GM12878 (cell line): ENCODE measurements around the gene SNX32.

Source experiments
- BCL11A ChIP-seq: IDR thresholded peaks from 2 replicates; pipeline ENCODE4 v1.6.1; 2011; ENCODE audit warnings: low read depth, low read length
- HDAC6 ChIP-seq: fragments of 200-600 bp; sonication (generic); IDR thresholded peaks from one replicate; pipeline ENCODE4 v1.8.0; 2017; ENCODE audit warnings: antibody characterized with exemption; ENCODE audit not compliant: unreplicated experiment
- NFXL1 ChIP-seq: fragments of 450-650 bp; IDR thresholded peaks from 2 replicates; pipeline ENCODE4 v1.6.1; 2017; ENCODE audit warnings: antibody characterized with exemption, mild to moderate bottlenecking, borderline replicate concordance
- POLR2AphosphoS5 ChIP-seq: IDR thresholded peaks from 2 replicates; pipeline ENCODE4 v1.6.1; 2011; ENCODE audit warnings: mild to moderate bottlenecking, low read length, inconsistent platforms
- RCOR1 ChIP-seq: conservative IDR thresholded peaks from 2 replicates; pipeline ENCODE4 v1.6.1; 2012; ENCODE audit warnings: low read depth, low read length, improper control_type of control experiment
- SMC3 ChIP-seq: IDR thresholded peaks from 2 replicates; pipeline ENCODE4 v1.6.1; 2011; ENCODE audit warnings: low read length, improper control_type of control experiment, borderline replicate concordance
- YY1 ChIP-seq: IDR thresholded peaks from 2 replicates; pipeline ENCODE4 v1.6.1; 2011; ENCODE audit warnings: low read depth, mild to moderate bottlenecking, low read length
- TF ChIP-seq, protein P1 (sequence below): IDR thresholded peaks from 2 replicates; pipeline ENCODE4 v1.6.1; 2011; ENCODE audit warnings: low read depth, low read length, improper control_type of control experiment, borderline replicate concordance
- TF ChIP-seq, protein P2 (sequence below): IDR thresholded peaks from 2 replicates; pipeline ENCODE4 v1.6.1; 2011; ENCODE audit warnings: low read depth, mild to moderate bottlenecking, low read length, moderate library complexity, borderline replicate concordance; ENCODE audit errors: extremely low read depth
- TF ChIP-seq, protein P3 (sequence below): IDR thresholded peaks from 2 replicates; pipeline ENCODE4 v1.6.1; 2012; ENCODE audit warnings: low read depth, low read length, improper control_type of control experiment
- TF ChIP-seq, protein P4 (sequence below): IDR thresholded peaks from 2 replicates; pipeline ENCODE4 v1.6.1; 2012; ENCODE audit warnings: mild to moderate bottlenecking, low read depth, low read length
- TF ChIP-seq, protein P5 (sequence below), 3 experiments: IDR thresholded peaks in 2 of 3; conservative IDR thresholded peaks in 1 of 3; 2 replicates each; pipeline ENCODE4 v1.5.1; 2011; ENCODE audit warnings: low read depth in 3 of 3, low read length in 3 of 3, mild to moderate bottlenecking in 3 of 3, control low read depth in 2 of 3, moderate library complexity in 2 of 3, inconsistent platforms in 1 of 3, mixed read lengths in 1 of 3; ENCODE audit not compliant: control insufficient read depth in 2 of 3, insufficient read depth in 1 of 3; ENCODE audit errors: extremely low read depth in 1 of 3
- TF ChIP-seq, protein P6 (sequence below): IDR thresholded peaks from 2 replicates; pipeline ENCODE4 v1.6.1; 2011; ENCODE audit warnings: borderline replicate concordance, low read depth, mild to moderate bottlenecking, moderate library complexity, low read length; ENCODE audit not compliant: insufficient read depth, poor library complexity, severe bottlenecking

DNA sequence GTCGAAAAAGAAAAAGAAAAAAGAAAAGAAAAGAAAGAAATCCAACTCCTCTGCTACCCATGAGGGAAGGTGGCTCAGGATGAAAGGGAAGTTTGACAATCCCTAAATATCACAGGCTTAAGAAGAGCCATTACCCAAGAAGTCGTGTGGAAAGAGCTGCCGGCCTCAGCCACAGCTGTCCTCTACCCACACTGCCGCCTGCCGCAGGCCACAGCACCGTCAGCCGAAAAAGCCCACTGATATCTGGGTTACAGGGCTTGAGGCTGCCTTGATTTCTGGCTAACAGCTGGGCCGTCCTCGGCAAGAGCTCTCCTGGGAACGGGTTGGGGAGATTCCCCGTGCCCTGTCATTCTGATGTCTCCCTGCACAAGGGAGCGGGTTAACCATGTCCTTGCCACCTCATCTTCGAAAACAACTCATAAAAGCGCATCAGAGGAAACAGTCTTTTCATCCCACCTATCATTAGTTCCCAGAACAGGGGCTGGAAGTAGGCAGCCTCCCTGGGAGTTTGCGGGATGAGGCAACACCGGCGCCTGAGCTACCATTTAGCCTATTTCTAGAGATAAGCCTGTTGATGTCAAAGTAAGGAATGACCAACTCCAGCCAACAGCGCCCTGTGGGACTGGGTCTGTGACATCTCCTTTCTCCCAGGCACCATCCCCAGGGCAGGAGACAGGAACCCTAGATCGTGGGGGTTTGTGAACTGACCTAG is 21.8 kb upstream of the SNX32 start:
- TF ChIP-seq HDAC6 (no peak), NFXL1 (no peak), BCL11A (no peak), YY1 (no peak), POLR2AphosphoS5 (no peak), RCOR1 (no peak), SMC3 (no peak)
- TF ChIP-seq, protein P1, sequence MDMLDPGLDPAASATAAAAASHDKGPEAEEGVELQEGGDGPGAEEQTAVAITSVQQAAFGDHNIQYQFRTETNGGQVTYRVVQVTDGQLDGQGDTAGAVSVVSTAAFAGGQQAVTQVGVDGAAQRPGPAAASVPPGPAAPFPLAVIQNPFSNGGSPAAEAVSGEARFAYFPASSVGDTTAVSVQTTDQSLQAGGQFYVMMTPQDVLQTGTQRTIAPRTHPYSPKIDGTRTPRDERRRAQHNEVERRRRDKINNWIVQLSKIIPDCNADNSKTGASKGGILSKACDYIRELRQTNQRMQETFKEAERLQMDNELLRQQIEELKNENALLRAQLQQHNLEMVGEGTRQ, result no peak
- TF ChIP-seq, protein P2, sequence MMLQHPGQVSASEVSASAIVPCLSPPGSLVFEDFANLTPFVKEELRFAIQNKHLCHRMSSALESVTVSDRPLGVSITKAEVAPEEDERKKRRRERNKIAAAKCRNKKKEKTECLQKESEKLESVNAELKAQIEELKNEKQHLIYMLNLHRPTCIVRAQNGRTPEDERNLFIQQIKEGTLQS, result no peak
- TF ChIP-seq, protein P3, sequence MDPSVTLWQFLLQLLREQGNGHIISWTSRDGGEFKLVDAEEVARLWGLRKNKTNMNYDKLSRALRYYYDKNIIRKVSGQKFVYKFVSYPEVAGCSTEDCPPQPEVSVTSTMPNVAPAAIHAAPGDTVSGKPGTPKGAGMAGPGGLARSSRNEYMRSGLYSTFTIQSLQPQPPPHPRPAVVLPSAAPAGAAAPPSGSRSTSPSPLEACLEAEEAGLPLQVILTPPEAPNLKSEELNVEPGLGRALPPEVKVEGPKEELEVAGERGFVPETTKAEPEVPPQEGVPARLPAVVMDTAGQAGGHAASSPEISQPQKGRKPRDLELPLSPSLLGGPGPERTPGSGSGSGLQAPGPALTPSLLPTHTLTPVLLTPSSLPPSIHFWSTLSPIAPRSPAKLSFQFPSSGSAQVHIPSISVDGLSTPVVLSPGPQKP, result no peak
- TF ChIP-seq, protein P4, sequence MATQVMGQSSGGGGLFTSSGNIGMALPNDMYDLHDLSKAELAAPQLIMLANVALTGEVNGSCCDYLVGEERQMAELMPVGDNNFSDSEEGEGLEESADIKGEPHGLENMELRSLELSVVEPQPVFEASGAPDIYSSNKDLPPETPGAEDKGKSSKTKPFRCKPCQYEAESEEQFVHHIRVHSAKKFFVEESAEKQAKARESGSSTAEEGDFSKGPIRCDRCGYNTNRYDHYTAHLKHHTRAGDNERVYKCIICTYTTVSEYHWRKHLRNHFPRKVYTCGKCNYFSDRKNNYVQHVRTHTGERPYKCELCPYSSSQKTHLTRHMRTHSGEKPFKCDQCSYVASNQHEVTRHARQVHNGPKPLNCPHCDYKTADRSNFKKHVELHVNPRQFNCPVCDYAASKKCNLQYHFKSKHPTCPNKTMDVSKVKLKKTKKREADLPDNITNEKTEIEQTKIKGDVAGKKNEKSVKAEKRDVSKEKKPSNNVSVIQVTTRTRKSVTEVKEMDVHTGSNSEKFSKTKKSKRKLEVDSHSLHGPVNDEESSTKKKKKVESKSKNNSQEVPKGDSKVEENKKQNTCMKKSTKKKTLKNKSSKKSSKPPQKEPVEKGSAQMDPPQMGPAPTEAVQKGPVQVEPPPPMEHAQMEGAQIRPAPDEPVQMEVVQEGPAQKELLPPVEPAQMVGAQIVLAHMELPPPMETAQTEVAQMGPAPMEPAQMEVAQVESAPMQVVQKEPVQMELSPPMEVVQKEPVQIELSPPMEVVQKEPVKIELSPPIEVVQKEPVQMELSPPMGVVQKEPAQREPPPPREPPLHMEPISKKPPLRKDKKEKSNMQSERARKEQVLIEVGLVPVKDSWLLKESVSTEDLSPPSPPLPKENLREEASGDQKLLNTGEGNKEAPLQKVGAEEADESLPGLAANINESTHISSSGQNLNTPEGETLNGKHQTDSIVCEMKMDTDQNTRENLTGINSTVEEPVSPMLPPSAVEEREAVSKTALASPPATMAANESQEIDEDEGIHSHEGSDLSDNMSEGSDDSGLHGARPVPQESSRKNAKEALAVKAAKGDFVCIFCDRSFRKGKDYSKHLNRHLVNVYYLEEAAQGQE, result no peak
- TF ChIP-seq, protein P5, sequence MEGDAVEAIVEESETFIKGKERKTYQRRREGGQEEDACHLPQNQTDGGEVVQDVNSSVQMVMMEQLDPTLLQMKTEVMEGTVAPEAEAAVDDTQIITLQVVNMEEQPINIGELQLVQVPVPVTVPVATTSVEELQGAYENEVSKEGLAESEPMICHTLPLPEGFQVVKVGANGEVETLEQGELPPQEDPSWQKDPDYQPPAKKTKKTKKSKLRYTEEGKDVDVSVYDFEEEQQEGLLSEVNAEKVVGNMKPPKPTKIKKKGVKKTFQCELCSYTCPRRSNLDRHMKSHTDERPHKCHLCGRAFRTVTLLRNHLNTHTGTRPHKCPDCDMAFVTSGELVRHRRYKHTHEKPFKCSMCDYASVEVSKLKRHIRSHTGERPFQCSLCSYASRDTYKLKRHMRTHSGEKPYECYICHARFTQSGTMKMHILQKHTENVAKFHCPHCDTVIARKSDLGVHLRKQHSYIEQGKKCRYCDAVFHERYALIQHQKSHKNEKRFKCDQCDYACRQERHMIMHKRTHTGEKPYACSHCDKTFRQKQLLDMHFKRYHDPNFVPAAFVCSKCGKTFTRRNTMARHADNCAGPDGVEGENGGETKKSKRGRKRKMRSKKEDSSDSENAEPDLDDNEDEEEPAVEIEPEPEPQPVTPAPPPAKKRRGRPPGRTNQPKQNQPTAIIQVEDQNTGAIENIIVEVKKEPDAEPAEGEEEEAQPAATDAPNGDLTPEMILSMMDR (IDR thresholded peaks at IDR 0.05 in 2 of 3, conservative IDR thresholded peaks at IDR 0.05 in 1 of 3; ENCODE audit: control insufficient read depth in 2 of 3, extremely low read depth in 1 of 3, insufficient read depth in 1 of 3, low read depth in 3 of 3, low read length in 3 of 3), result no peak
- TF ChIP-seq, protein P6, sequence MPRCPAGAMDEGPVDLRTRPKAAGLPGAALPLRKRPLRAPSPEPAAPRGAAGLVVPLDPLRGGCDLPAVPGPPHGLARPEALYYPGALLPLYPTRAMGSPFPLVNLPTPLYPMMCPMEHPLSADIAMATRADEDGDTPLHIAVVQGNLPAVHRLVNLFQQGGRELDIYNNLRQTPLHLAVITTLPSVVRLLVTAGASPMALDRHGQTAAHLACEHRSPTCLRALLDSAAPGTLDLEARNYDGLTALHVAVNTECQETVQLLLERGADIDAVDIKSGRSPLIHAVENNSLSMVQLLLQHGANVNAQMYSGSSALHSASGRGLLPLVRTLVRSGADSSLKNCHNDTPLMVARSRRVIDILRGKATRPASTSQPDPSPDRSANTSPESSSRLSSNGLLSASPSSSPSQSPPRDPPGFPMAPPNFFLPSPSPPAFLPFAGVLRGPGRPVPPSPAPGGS, result no peak
